ENCODE results near the gene ST6GAL1. TPM values are rescaled to one million over a fixed set of nuclear protein-coding genes. Genes with fewer than 3 reads are reported as not detected.

Gene ST6GAL1
- total RNA-seq, 1 experiment from 2014 or later: 3.3 TPM

DNA sequence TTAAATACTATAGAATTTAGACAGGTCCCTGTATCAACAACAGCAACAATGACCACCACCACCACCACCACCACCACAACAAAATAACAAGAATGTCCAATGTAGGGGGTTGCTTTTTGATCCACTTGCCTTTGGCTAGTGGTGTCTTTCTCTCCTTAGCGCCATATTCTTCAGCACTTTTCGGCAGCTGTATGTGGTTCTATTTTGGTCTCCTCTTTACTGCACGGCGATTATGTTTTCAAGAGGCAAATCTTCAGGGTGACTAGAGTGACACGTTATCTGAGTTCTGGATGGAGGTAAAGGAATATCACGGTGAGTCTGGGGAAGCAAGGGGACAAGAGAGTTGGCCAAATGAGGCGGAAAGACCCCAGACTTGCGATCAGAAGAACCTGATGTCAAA is 56.1 kb downstream of the ST6GAL1 start:
- Histone ChIP-seq H3K36me3 (ENCODE audit: control insufficient read depth, insufficient read depth, low read length) (no peaks in the 10 kb centered on the region), H3K9me3 (ENCODE audit: control insufficient read depth, insufficient read depth, low read depth, low read length) (no peaks in the 10 kb centered on the region), H3K4me1 (ENCODE audit: control insufficient read depth, insufficient read depth, low read length) (no peaks in the 10 kb centered on the region), H3K4me3 (ENCODE audit: low read depth in 2 of 2, low read length in 2 of 2) (no peak overlapping the region), H3K27ac (ENCODE audit: low read length) (no peak overlapping the region), H3K27me3 (ENCODE audit: control insufficient read depth, insufficient read depth, low read length) (no peaks in the 10 kb centered on the region; the same call in 1 of the 2 replicates)
- ATAC-seq (no peak), DNase-seq (ENCODE audit: low read depth, low spot score) (no peak)
- ChIA-PET CTCF (no interaction called here), POLR2A (no interaction called here)
- no peak for TF ChIP-seq TCF7L2 (IDR thresholded peaks at IDR 0.05; ENCODE audit: low read depth, low read length)
- TF ChIP-seq, protein P1, sequence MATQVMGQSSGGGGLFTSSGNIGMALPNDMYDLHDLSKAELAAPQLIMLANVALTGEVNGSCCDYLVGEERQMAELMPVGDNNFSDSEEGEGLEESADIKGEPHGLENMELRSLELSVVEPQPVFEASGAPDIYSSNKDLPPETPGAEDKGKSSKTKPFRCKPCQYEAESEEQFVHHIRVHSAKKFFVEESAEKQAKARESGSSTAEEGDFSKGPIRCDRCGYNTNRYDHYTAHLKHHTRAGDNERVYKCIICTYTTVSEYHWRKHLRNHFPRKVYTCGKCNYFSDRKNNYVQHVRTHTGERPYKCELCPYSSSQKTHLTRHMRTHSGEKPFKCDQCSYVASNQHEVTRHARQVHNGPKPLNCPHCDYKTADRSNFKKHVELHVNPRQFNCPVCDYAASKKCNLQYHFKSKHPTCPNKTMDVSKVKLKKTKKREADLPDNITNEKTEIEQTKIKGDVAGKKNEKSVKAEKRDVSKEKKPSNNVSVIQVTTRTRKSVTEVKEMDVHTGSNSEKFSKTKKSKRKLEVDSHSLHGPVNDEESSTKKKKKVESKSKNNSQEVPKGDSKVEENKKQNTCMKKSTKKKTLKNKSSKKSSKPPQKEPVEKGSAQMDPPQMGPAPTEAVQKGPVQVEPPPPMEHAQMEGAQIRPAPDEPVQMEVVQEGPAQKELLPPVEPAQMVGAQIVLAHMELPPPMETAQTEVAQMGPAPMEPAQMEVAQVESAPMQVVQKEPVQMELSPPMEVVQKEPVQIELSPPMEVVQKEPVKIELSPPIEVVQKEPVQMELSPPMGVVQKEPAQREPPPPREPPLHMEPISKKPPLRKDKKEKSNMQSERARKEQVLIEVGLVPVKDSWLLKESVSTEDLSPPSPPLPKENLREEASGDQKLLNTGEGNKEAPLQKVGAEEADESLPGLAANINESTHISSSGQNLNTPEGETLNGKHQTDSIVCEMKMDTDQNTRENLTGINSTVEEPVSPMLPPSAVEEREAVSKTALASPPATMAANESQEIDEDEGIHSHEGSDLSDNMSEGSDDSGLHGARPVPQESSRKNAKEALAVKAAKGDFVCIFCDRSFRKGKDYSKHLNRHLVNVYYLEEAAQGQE (IDR thresholded peaks at IDR 0.05; ENCODE audit: insufficient read depth in 1 of 2, low read depth in 2 of 2, low read length in 1 of 2): no peak
- no peak for TF ChIP-seq SIN3A (IDR thresholded peaks at IDR 0.05; ENCODE audit: borderline replicate concordance, insufficient read depth, low read depth, low read length)
- in situ Hi-C loops (cut with HindIII; ENCODE audit: low pct_unique_long_range_greater_than_20kb, low sequenced_read_pairs) (no loop called here), intact Hi-C loops (cut with micrococcal nuclease; ENCODE audit: unreplicated experiment) (no loop called here)
- BruUV-seq (replicated peaks): no TSS peak

DNA sequence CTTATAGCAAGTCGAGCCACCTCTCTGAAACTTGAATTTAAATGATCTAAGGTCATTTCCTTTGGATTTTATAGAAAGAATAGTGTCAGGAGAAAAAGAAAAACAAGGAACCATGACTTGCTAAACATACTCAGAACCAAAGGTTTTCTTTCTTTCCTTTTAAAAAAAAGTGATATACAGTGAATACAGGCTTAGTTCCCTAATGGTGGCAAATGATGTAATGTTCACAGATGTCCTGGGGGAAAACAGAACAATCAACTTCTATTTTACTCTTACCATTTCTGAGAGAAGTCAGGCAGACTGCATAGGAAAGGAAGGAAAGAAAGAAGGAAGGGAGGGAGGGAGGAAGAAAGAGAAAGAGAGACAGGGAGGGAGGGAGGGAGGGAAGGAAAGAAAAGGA is 56.5 kb downstream of the ST6GAL1 start:
- no TSS peak for BruUV-seq (replicated peaks)
- Histone ChIP-seq H3K9me3 (ENCODE audit: control insufficient read depth, insufficient read depth, low read depth, low read length) (no peaks in the 10 kb centered on the region), H3K4me3 (ENCODE audit: low read depth in 2 of 2, low read length in 2 of 2) (no peak overlapping the region), H3K36me3 (ENCODE audit: control insufficient read depth, insufficient read depth, low read length) (no peaks in the 10 kb centered on the region), H3K27ac (ENCODE audit: low read length) (no peak overlapping the region), H3K4me1 (ENCODE audit: control insufficient read depth, insufficient read depth, low read length) (no peaks in the 10 kb centered on the region), H3K27me3 (ENCODE audit: control insufficient read depth, insufficient read depth, low read length) (no peaks in the 10 kb centered on the region; the same call in 1 of the 2 replicates)
- CTCF ChIA-PET: no interaction called here
- intact Hi-C loops (cut with micrococcal nuclease; ENCODE audit: unreplicated experiment) (no loop called here), in situ Hi-C loops (cut with HindIII; ENCODE audit: low pct_unique_long_range_greater_than_20kb, low sequenced_read_pairs) (no loop called here)
- TF ChIP-seq, protein P1 (IDR thresholded peaks at IDR 0.05; ENCODE audit: insufficient read depth in 1 of 2, low read depth in 2 of 2, low read length in 1 of 2): no peak
- POLR2A ChIA-PET: no interaction called here
- no peak for ATAC-seq
- no peak for DNase-seq (ENCODE audit: low read depth, low spot score)

DNA sequence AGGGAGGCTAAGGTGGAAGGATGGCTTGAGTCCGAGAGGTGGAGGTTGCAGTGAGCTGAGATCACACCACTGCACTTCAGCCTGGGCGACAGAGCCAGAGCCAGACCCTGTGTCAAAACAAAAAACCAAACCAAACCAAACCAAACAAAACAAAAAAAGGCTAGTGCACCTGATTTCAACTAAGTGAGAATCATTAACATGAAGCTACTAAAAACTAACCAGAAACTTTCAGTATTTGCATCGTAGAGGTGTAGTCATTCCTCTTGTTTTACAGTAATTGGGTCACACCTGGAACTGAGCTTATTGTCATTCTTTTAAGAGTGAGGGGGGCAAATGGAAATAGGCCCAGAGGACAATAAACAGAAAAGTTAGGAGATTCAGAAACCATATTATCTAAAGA is 58.5 kb downstream of the ST6GAL1 start:
- intact Hi-C loops (cut with micrococcal nuclease; ENCODE audit: unreplicated experiment): no loop called here
- H3K4me3 ChIP-seq (ENCODE audit: low read depth in 2 of 2, low read length in 2 of 2): no peak overlapping the region

More for the DNA sequence above, 58.5 kb downstream of the ST6GAL1 start:
- no peaks in the 10 kb centered on the region for H3K9me3 ChIP-seq (ENCODE audit: control insufficient read depth, insufficient read depth, low read depth, low read length)
- no peaks in the 10 kb centered on the region for H3K4me1 ChIP-seq (ENCODE audit: control insufficient read depth, insufficient read depth, low read length)
- no TSS peak for BruUV-seq (replicated peaks)
- H3K36me3 ChIP-seq (ENCODE audit: control insufficient read depth, insufficient read depth, low read length): no peaks in the 10 kb centered on the region
- TF ChIP-seq, protein P1 (IDR thresholded peaks at IDR 0.05; ENCODE audit: insufficient read depth in 1 of 2, low read depth in 2 of 2, low read length in 1 of 2): no peak
- TF ChIP-seq POLR2AphosphoS5 (IDR thresholded peaks at IDR 0.05; ENCODE audit: low read depth, low read length) (no peak), TCF7L2 (IDR thresholded peaks at IDR 0.05; ENCODE audit: low read depth, low read length) (no peak)
- H3K27ac ChIP-seq (ENCODE audit: low read length): no peak overlapping the region
- CTCF ChIA-PET: no interaction called here
- no peak for DNase-seq (ENCODE audit: low read depth, low spot score)
- no peak for ATAC-seq
- H3K27me3 ChIP-seq (ENCODE audit: control insufficient read depth, insufficient read depth, low read length): no peaks in the 10 kb centered on the region; the same call in 1 of the 2 replicates
- in situ Hi-C loops (cut with HindIII; ENCODE audit: low pct_unique_long_range_greater_than_20kb, low sequenced_read_pairs): no loop called here
- POLR2A ChIA-PET: interaction anchor here (0.9 kb wide), 1 partner anchor 149 kb away, joined by 5 read pairs; no protein-coding TSS in a partner anchor
